Posterior cingulate gyrus (tissue), 11 donors: ENCODE data around the gene SMIM1.

ENCODE experiments used
- DNase-seq, 10 donors: peaks; one replicate each; pipeline versions ENCODE4 v3.0.0 to v3.0.0-alpha.2; 2020 to 2021; ENCODE audit warnings: mixed read lengths in 3 of 10
- intact Hi-C: fragments of 100-400 bp; cut with DNase I; formaldehyde crosslinking; loops from one replicate; pipeline ENCODE4 v1.15.1; 2023

Gene SMIM1

GRCh38 chr1:3774276-3774945 is 1.9 kb downstream of the SMIM1 start:
- peak in 1 of 10 donors; percentile 41 for DNase-seq
- intact Hi-C loops = no loop called here

GRCh38 chr1:3774946-3775489 is 2.5 kb downstream of the SMIM1 start:
- DNase-seq = peak in 1 of 10 donors; percentile 83
- intact Hi-C loops = no loop called here

GRCh38 chr1:3775490-3776230 is 3.1 kb downstream of the SMIM1 start:
- DNase-seq = peak in 2 of 10 donors; percentile 41 to 82
- intact Hi-C loops = no loop called here

- intact Hi-C loops = no loop called here
- DNase-seq = peak in 1 of 10 donors; percentile 46
These were observed 3.8 kb downstream of the SMIM1 start for GRCh38 chr1:3776231-3776961.

- intact Hi-C loops = no loop called here
- peak in 2 of 10 donors; percentile 41 to 72 for DNase-seq
These were observed 4.6 kb downstream of the SMIM1 start for GRCh38 chr1:3777078-3777547.

GRCh38 chr1:3777647-3778589 is 5.4 kb downstream of the SMIM1 start:
- DNase-seq = peak in 3 of 10 donors; percentile 51 to 77 (median 64)
- intact Hi-C loops = no loop called here

- DNase-seq = peak in 7 of 10 donors; percentile 36 to 92 (median 66)
- intact Hi-C loops = no loop called here
These were observed 6.2 kb downstream of the SMIM1 start for GRCh38 chr1:3778590-3779264.

GRCh38 chr1:3779265-3779911 is 6.8 kb downstream of the SMIM1 start:
- DNase-seq = peak in 5 of 10 donors; percentile 27 to 90 (median 80)
- intact Hi-C loops = no loop called here

GRCh38 chr1:3779912-3780416 is 7.4 kb downstream of the SMIM1 start:
- intact Hi-C loops = no loop called here
- DNase-seq = peak in 3 of 10 donors; percentile 37 to 52 (median 51)

- DNase-seq = peak in 3 of 10 donors; percentile 60 to 74 (median 61)
- intact Hi-C loops = no loop called here
These were observed 8.4 kb downstream of the SMIM1 start for GRCh38 chr1:3780901-3781300.

GRCh38 chr1:3783651-3784474 is 11.3 kb downstream of the SMIM1 start:
- intact Hi-C loops = no loop called here
- DNase-seq = peak in 3 of 10 donors; percentile 18 to 53 (median 52)

GRCh38 chr1:3785045-3785444 is 12.5 kb downstream of the SMIM1 start:
- intact Hi-C loops = no loop called here
- DNase-seq = peak in 3 of 10 donors; percentile 50 to 71 (median 70)

- intact Hi-C loops = no loop called here
- DNase-seq = peak in 3 of 10 donors; percentile 60 to 81 (median 73)
These were observed 13.1 kb downstream of the SMIM1 start for GRCh38 chr1:3785456-3786157.

GRCh38 chr1:3786468-3787348 is 14.2 kb downstream of the SMIM1 start:
- intact Hi-C loops = no loop called here
- DNase-seq = peak in 3 of 10 donors; percentile 61 to 72 (median 64)

GRCh38 chr1:3787349-3787715 is 14.8 kb downstream of the SMIM1 start:
- DNase-seq = peak in 1 of 10 donors; percentile 56
- intact Hi-C loops = no loop called here
